B cell (primary cell): ENCODE results near the gene CDKN1C.

Source experiments
- EZH2 ChIP-seq: IDR thresholded peaks from 2 replicates; pipeline ENCODE4 v1.6.1; 2012; ENCODE audit warnings: borderline replicate concordance, low read depth, mild to moderate bottlenecking, moderate library complexity, low read length; ENCODE audit not compliant: insufficient read depth, poor library complexity, severe bottlenecking
- TF ChIP-seq, protein P1 (sequence below): fragments of 200-600 bp; IDR thresholded peaks from one replicate; pipeline ENCODE4 v1.8.0; 2022; ENCODE audit warnings: antibody characterized with exemption, mild to moderate bottlenecking

DNA sequence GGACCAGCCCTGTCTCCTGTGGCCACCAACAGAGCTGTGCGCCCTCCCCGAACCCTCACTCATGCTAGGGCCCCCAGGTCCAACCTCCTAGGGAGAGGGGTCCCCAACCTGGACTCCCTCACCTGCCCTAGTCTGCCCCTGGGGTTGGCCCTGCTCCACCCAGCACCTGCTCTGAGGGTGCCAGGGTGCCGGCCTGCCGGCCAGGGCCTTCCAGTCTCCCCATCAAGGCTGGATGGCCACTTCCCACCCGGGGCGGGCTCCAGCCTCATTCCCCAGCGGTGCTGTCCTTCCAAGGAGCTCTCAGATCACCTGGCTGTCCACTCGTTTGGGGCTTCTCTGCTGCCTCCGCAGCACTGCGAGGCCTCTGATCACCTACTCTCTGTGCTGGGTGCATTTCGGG is 39.1 kb downstream of the CDKN1C start:
- TF ChIP-seq, protein P1, sequence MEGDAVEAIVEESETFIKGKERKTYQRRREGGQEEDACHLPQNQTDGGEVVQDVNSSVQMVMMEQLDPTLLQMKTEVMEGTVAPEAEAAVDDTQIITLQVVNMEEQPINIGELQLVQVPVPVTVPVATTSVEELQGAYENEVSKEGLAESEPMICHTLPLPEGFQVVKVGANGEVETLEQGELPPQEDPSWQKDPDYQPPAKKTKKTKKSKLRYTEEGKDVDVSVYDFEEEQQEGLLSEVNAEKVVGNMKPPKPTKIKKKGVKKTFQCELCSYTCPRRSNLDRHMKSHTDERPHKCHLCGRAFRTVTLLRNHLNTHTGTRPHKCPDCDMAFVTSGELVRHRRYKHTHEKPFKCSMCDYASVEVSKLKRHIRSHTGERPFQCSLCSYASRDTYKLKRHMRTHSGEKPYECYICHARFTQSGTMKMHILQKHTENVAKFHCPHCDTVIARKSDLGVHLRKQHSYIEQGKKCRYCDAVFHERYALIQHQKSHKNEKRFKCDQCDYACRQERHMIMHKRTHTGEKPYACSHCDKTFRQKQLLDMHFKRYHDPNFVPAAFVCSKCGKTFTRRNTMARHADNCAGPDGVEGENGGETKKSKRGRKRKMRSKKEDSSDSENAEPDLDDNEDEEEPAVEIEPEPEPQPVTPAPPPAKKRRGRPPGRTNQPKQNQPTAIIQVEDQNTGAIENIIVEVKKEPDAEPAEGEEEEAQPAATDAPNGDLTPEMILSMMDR: no peak
- TF ChIP-seq EZH2: no peak
